Gastroesophageal sphincter (tissue), 4 donors: Measurements from ENCODE around the gene SUCLG2. TPM values are rescaled to one million over a fixed set of nuclear protein-coding genes. Genes with fewer than 3 reads are reported as not detected.

ENCODE experiments used
- ATAC-seq: fragments of 150-250 bp; one replicate; pipeline ENCODE4 v1.9.1; 2016; ENCODE audit warnings: mild to moderate bottlenecking, moderate library complexity
- H3K27ac ChIP-seq, 4 donors: fragments of 200-600 bp; sonication (generic) in 3 of 4; 1 replicate in 3 of 4; 2 replicates in 1 of 4; pipeline ENCODE4 v1.5.1; 2016 to 2019
- H3K27me3 ChIP-seq: fragments of 200-600 bp; sonication (generic); one replicate; pipeline ENCODE4 v1.5.1; 2019
- H3K36me3 ChIP-seq, 2 donors: fragments of 200-600 bp; sonication (generic); one replicate each; pipeline ENCODE4 v1.5.1; 2019; ENCODE audit warnings: control low read depth in 1 of 2
- H3K4me1 ChIP-seq, 3 donors: fragments of 200-600 bp; sonication (generic); 1 replicate in 2 of 3; 2 replicates in 1 of 3; pipeline ENCODE4 v1.5.1; 2016 to 2019; ENCODE audit warnings: control low read depth in 2 of 3
- H3K4me3 ChIP-seq, 2 donors: fragments of 200-600 bp; sonication (generic); one replicate each; pipeline ENCODE4 v1.5.1; 2019; ENCODE audit warnings: mild to moderate bottlenecking in 1 of 2, moderate library complexity in 1 of 2
- H3K9me3 ChIP-seq, 3 donors: fragments of 200-600 bp; sonication (generic); one replicate each; pipeline ENCODE4 v1.5.1; 2017 to 2019; ENCODE audit warnings: control low read depth in 2 of 3
- CTCF ChIP-seq, 4 experiments: fragments of 200-600 bp in 2 of 4; fragments of 450-650 bp in 2 of 4; sonication (generic) in 1 of 4; IDR thresholded peaks; one replicate each; pipeline ENCODE4 v1.5.1; 2017 to 2019; ENCODE audit warnings: antibody characterized with exemption in 4 of 4, mild to moderate bottlenecking in 2 of 4, moderate library complexity in 2 of 4
- EP300 ChIP-seq: sonication (generic); formaldehyde crosslinking; IDR thresholded peaks from one replicate; pipeline ENCODE4 v1.6.1; 2017; ENCODE audit warnings: antibody characterized with exemption, mild to moderate bottlenecking
- POLR2A ChIP-seq, 2 donors: fragments of 450-650 bp; IDR thresholded peaks; one replicate each; pipeline ENCODE4 v1.6.1; 2017; ENCODE audit warnings: antibody characterized with exemption in 2 of 2, mild to moderate bottlenecking in 2 of 2, moderate library complexity in 1 of 2
- POLR2AphosphoS5 ChIP-seq: sonication (generic); formaldehyde crosslinking; IDR thresholded peaks from one replicate; pipeline ENCODE4 v1.6.1; 2017; ENCODE audit warnings: antibody characterized with exemption
- WGBS, 2 donors: methylation state at CpG; one replicate each; pipeline ENCODE4 v1.1.5; 2018; ENCODE audit warnings: low coverage in 1 of 2; 5-methylcytosine and 5-hydroxymethylcytosine counted together
- total RNA-seq, 4 donors: library from RNA; depleted of rRNA; stranded (reverse); fragments of >200 nt; gene quantifications; one replicate each; pipeline ENCODE4 v1.1.0, GENCODE V29; 2016

Gene SUCLG2
- total RNA-seq, 4 donors from 2014 or later: 53.3 to 79.4 (median 69.8) TPM

GRCh38 chr3:67647390-67647878, 7.0 kb downstream of the SUCLG2 start:
- Histone ChIP-seq H3K27ac (no peak overlapping the region), H3K4me1 (peaks cover 0 to 44% (median 0%) of the 10 kb centered on the region in 3 donors), H3K36me3 (peaks cover 0 to 3% of the 10 kb centered on the region in 2 donors), H3K4me3 (no peak overlapping the region), H3K27me3 (no peaks in the 10 kb centered on the region), H3K9me3 (no peaks in the 10 kb centered on the region)
- 56% methylated on average over 4 of the region's 5 CpGs; no CpG with 5 or more reads in 1 of the 2 donors for WGBS, 2 donors
- TF ChIP-seq CTCF (IDR thresholded peaks at IDR 0.05) (no peak), POLR2AphosphoS5 (peak; percentile 60)
- peak; percentile 34 for ATAC-seq

- 87% methylated on average over 8 of the region's 8 CpGs for WGBS, 2 donors
- ATAC-seq: no peak
- no peak for TF ChIP-seq POLR2A (IDR thresholded peaks at IDR 0.05)
- no peak for TF ChIP-seq CTCF (IDR thresholded peaks at IDR 0.05)
- no peak for TF ChIP-seq POLR2AphosphoS5
- TF ChIP-seq EP300: no peak
- Histone ChIP-seq H3K9me3 (no peaks in the 10 kb centered on the region), H3K27ac (no peak overlapping the region), H3K27me3 (no peaks in the 10 kb centered on the region), H3K36me3 (peaks cover 0 to 5% of the 10 kb centered on the region in 2 donors), H3K4me1 (peaks cover 0 to 41% (median 0%) of the 10 kb centered on the region in 3 donors), H3K4me3 (no peak overlapping the region)
Measured at GRCh38 chr3:67646586-67647234, 7.7 kb downstream of the SUCLG2 start.

- no peak for ATAC-seq
- Histone ChIP-seq H3K27me3 (no peaks in the 10 kb centered on the region), H3K4me3 (no peak overlapping the region), H3K9me3 (no peaks in the 10 kb centered on the region), H3K27ac (no peak overlapping the region), H3K4me1 (peaks cover 0 to 27% (median 0%) of the 10 kb centered on the region in 3 donors), H3K36me3 (peaks cover 0 to 5% of the 10 kb centered on the region in 2 donors)
- 100% methylated on average over 1 of the region's 1 CpG for WGBS, 2 donors
- no peak for TF ChIP-seq EP300
- TF ChIP-seq POLR2A (IDR thresholded peaks at IDR 0.05): no peak
- no peak for TF ChIP-seq POLR2AphosphoS5
- TF ChIP-seq CTCF (IDR thresholded peaks at IDR 0.05): no peak
Measured at GRCh38 chr3:67644827-67645226, 9.6 kb downstream of the SUCLG2 start.

GRCh38 chr3:67642734-67643133, 11.7 kb downstream of the SUCLG2 start:
- WGBS, 2 donors: 67 to 100% methylated on average over 1 of the region's 1 CpG

GRCh38 chr3:67642190-67642589, 12.2 kb downstream of the SUCLG2 start:
- Histone ChIP-seq H3K27ac (no peak overlapping the region), H3K9me3 (no peaks in the 10 kb centered on the region), H3K4me3 (no peak overlapping the region), H3K27me3 (no peaks in the 10 kb centered on the region), H3K4me1 (peaks cover 0 to 9% (median 0%) of the 10 kb centered on the region in 3 donors), H3K36me3 (peaks cover 0 to 10% of the 10 kb centered on the region in 2 donors)
- WGBS, 2 donors: 100% methylated on average over 4 of the region's 4 CpGs; no CpG with 5 or more reads in 1 of the 2 donors
- ATAC-seq: no peak
- no peak for TF ChIP-seq POLR2A (IDR thresholded peaks at IDR 0.05)
- no peak for TF ChIP-seq POLR2AphosphoS5
- TF ChIP-seq EP300: no peak
- no peak for TF ChIP-seq CTCF (IDR thresholded peaks at IDR 0.05)

More at GRCh38 chr3:67642734-67643133, 11.7 kb downstream of the SUCLG2 start:
- ATAC-seq: no peak
- Histone ChIP-seq H3K36me3 (peaks cover 0 to 5% of the 10 kb centered on the region in 2 donors), H3K27me3 (no peaks in the 10 kb centered on the region), H3K9me3 (no peaks in the 10 kb centered on the region), H3K4me3 (no peak overlapping the region), H3K4me1 (peaks cover 0 to 13% (median 0%) of the 10 kb centered on the region in 3 donors), H3K27ac (no peak overlapping the region)
- no peak for TF ChIP-seq EP300
- TF ChIP-seq POLR2A (IDR thresholded peaks at IDR 0.05): no peak
